Measurements from ENCODE around the gene ADARB2. TPM values are rescaled to one million over a fixed set of nuclear protein-coding genes. Genes with fewer than 3 reads are reported as not detected.

Gene ADARB2
- total RNA-seq, 4 donors from 2014 or later, result 8.4 to 23.2 (median 19.6) TPM

- Histone ChIP-seq H3K36me3 (no peaks in the 10 kb centered on the region), H3K4me3 (no peak overlapping the region), H3K4me1 (peaks cover 0 to 29% (median 17%) of the 10 kb centered on the region in 4 donors), H3K27me3 (no peaks in the 10 kb centered on the region), H3K27ac (peak overlapping the region; percentile 69 to 96 (median 88)), H3K9me3 (no peaks in the 10 kb centered on the region)
- 97 to 98% methylated on average over 26 of the region's 26 CpGs for WGBS, 2 donors
- no peak for TF ChIP-seq POLR2A (IDR thresholded peaks at IDR 0.05)
- TF ChIP-seq EP300 (IDR thresholded peaks at IDR 0.05), result no peak
- no peak for TF ChIP-seq CTCF (IDR thresholded peaks at IDR 0.05)
- no peak for DNase-seq (ENCODE audit: low spot score in 2 of 2)
Observed at GRCh38 chr10:1189166-1190051, 547.9 kb downstream of the ADARB2 start.

- peak in 1 of 2 donors; percentile 22 for DNase-seq (ENCODE audit: low spot score in 2 of 2)
- Histone ChIP-seq H3K27ac (peak overlapping the region; percentile 69 to 96 (median 88)), H3K4me1 (peaks cover 0 to 29% (median 17%) of the 10 kb centered on the region in 4 donors), H3K9me3 (no peaks in the 10 kb centered on the region), H3K4me3 (no peak overlapping the region), H3K27me3 (no peaks in the 10 kb centered on the region), H3K36me3 (no peaks in the 10 kb centered on the region)
- no peak for TF ChIP-seq CTCF (IDR thresholded peaks at IDR 0.05)
- TF ChIP-seq EP300 (IDR thresholded peaks at IDR 0.05), result no peak
- TF ChIP-seq POLR2A (IDR thresholded peaks at IDR 0.05), result no peak
- WGBS, 2 donors, result 67 to 73% methylated on average over 14 of the region's 14 CpGs
Observed at GRCh38 chr10:1188558-1189135, 548.7 kb downstream of the ADARB2 start.

- H3K27ac ChIP-seq, result peak overlapping the region; percentile 69 to 96 (median 88)
Observed at GRCh38 chr10:1187855-1188557, 549.3 kb downstream of the ADARB2 start.

GRCh38 chr10:1187151-1187854, 550.0 kb downstream of the ADARB2 start:
- peak overlapping the region; percentile 69 to 96 (median 88) for H3K27ac ChIP-seq
- TF ChIP-seq EP300 (IDR thresholded peaks at IDR 0.05) (no peak), POLR2A (IDR thresholded peaks at IDR 0.05) (no peak)
- H3K4me1 ChIP-seq, result peaks cover 0 to 29% (median 17%) of the 10 kb centered on the region in 4 donors
- 80 to 91% methylated on average over 19 to 29 of the region's 29 CpGs for WGBS, 2 donors
- DNase-seq (ENCODE audit: low spot score in 2 of 2), result no peak
- H3K9me3 ChIP-seq, result no peaks in the 10 kb centered on the region
- H3K36me3 ChIP-seq, result no peaks in the 10 kb centered on the region
- H3K27me3 ChIP-seq, result no peaks in the 10 kb centered on the region
- H3K4me3 ChIP-seq, result peak overlapping the region in 2 of 4 donors; percentile 8 to 19

More at GRCh38 chr10:1187855-1188557, 549.3 kb downstream of the ADARB2 start:
- Histone ChIP-seq H3K9me3 (no peaks in the 10 kb centered on the region), H3K27me3 (no peaks in the 10 kb centered on the region), H3K36me3 (no peaks in the 10 kb centered on the region), H3K4me1 (peaks cover 0 to 29% (median 17%) of the 10 kb centered on the region in 4 donors), H3K4me3 (peak overlapping the region in 2 of 4 donors; percentile 8 to 19)
- peak; percentile 91 to 97 for TF ChIP-seq EP300 (IDR thresholded peaks at IDR 0.05)
- peak; percentile 8 to 38 for TF ChIP-seq POLR2A (IDR thresholded peaks at IDR 0.05)
- no peak for TF ChIP-seq CTCF (IDR thresholded peaks at IDR 0.05)
- peak in 1 of 2 donors; percentile 34 for DNase-seq (ENCODE audit: low spot score in 2 of 2)
- 52 to 53% methylated on average over 11 of the region's 11 CpGs for WGBS, 2 donors

GRCh38 chr10:1186683-1186990, 550.7 kb downstream of the ADARB2 start:
- Histone ChIP-seq H3K27ac (peak overlapping the region in 3 of 4 donors; percentile 85 to 96 (median 91)), H3K36me3 (no peaks in the 10 kb centered on the region), H3K9me3 (no peaks in the 10 kb centered on the region), H3K4me1 (peaks cover 0 to 29% (median 17%) of the 10 kb centered on the region in 4 donors), H3K4me3 (no peak overlapping the region), H3K27me3 (no peaks in the 10 kb centered on the region)
- no peak for TF ChIP-seq POLR2A (IDR thresholded peaks at IDR 0.05)
- no peak for DNase-seq (ENCODE audit: low spot score in 2 of 2)
- whole genome bisulfite sequencing, 2 donors, result 67 to 88% methylated on average over 3 to 5 of the region's 7 CpGs
